ENCODE data around the gene SLC25A13. TPM values are rescaled to one million over a fixed set of nuclear protein-coding genes. Genes with fewer than 3 reads are reported as not detected.
A peak's percentile ranks its signal among the peaks of the same experiment; 100 is the strongest.

Gene SLC25A13
- polyA plus RNA-seq, 1 donor, result 41.0 TPM

GRCh38 chr7:96347471-96347870 lies 25.6 kb upstream of the SLC25A13 start:
- peaks cover 3% of the 10 kb centered on the region for H3K9me3 ChIP-seq (ENCODE audit: control insufficient read depth, low read depth, low read length)
- 100% methylated on average over 1 of the region's 2 CpGs for whole genome bisulfite sequencing (ENCODE audit: insufficient coverage, low lambda C conversion rate)
- no peak overlapping the region for H3K4me3 ChIP-seq (ENCODE audit: low read length)
- H3K27me3 ChIP-seq (ENCODE audit: control insufficient read depth, insufficient read depth, low read length), result no peaks in the 10 kb centered on the region
- H3K27ac ChIP-seq (ENCODE audit: low read length), result no peak overlapping the region
- H3K4me1 ChIP-seq (ENCODE audit: control insufficient read depth, insufficient read depth, low read length), result no peaks in the 10 kb centered on the region
- DNase-seq, result no peak
- no peaks in the 10 kb centered on the region for H3K36me3 ChIP-seq (ENCODE audit: control insufficient read depth, insufficient read depth, low read length)

- no CpG with 5 or more reads among the region's 5 CpGs for WGBS (ENCODE audit: insufficient coverage, low lambda C conversion rate)
- Histone ChIP-seq H3K27me3 (ENCODE audit: control insufficient read depth, insufficient read depth, low read length) (no peaks in the 10 kb centered on the region), H3K27ac (ENCODE audit: low read length) (no peak overlapping the region), H3K4me1 (ENCODE audit: control insufficient read depth, insufficient read depth, low read length) (no peaks in the 10 kb centered on the region), H3K36me3 (ENCODE audit: control insufficient read depth, insufficient read depth, low read length) (no peaks in the 10 kb centered on the region), H3K9me3 (ENCODE audit: control insufficient read depth, low read depth, low read length) (peaks cover 3% of the 10 kb centered on the region), H3K4me3 (ENCODE audit: low read length) (no peak overlapping the region)
- DNase-seq, result no peak
Measured at GRCh38 chr7:96346293-96346953, 24.5 kb upstream of the SLC25A13 start.

- H3K9me3 ChIP-seq (ENCODE audit: control insufficient read depth, low read depth, low read length), result no peaks in the 10 kb centered on the region
- H3K4me1 ChIP-seq (ENCODE audit: control insufficient read depth, insufficient read depth, low read length), result no peaks in the 10 kb centered on the region
- no peak overlapping the region for H3K27ac ChIP-seq (ENCODE audit: low read length)
- H3K4me3 ChIP-seq (ENCODE audit: low read length), result no peak overlapping the region
- H3K27me3 ChIP-seq (ENCODE audit: control insufficient read depth, insufficient read depth, low read length), result no peaks in the 10 kb centered on the region
- no peaks in the 10 kb centered on the region for H3K36me3 ChIP-seq (ENCODE audit: control insufficient read depth, insufficient read depth, low read length)
- no peak for DNase-seq
- no CpG with 5 or more reads among the region's 2 CpGs for WGBS (ENCODE audit: insufficient coverage, low lambda C conversion rate)
Measured at GRCh38 chr7:96344236-96344635, 22.3 kb upstream of the SLC25A13 start.

- DNase-seq, result no peak
- no peak overlapping the region for H3K4me3 ChIP-seq (ENCODE audit: low read length)
- no peaks in the 10 kb centered on the region for H3K4me1 ChIP-seq (ENCODE audit: control insufficient read depth, insufficient read depth, low read length)
- H3K36me3 ChIP-seq (ENCODE audit: control insufficient read depth, insufficient read depth, low read length), result no peaks in the 10 kb centered on the region
- no peak overlapping the region for H3K27ac ChIP-seq (ENCODE audit: low read length)
- no peaks in the 10 kb centered on the region for H3K9me3 ChIP-seq (ENCODE audit: control insufficient read depth, low read depth, low read length)
- no CpG with 5 or more reads among the region's 1 CpG for WGBS (ENCODE audit: insufficient coverage, low lambda C conversion rate)
- no peaks in the 10 kb centered on the region for H3K27me3 ChIP-seq (ENCODE audit: control insufficient read depth, insufficient read depth, low read length)
Measured at GRCh38 chr7:96342049-96342448, 20.2 kb upstream of the SLC25A13 start.

GRCh38 chr7:96337519-96337918 lies 15.6 kb upstream of the SLC25A13 start:
- Histone ChIP-seq H3K27me3 (ENCODE audit: control insufficient read depth, insufficient read depth, low read length) (no peaks in the 10 kb centered on the region), H3K4me1 (ENCODE audit: control insufficient read depth, insufficient read depth, low read length) (no peaks in the 10 kb centered on the region), H3K9me3 (ENCODE audit: control insufficient read depth, low read depth, low read length) (no peaks in the 10 kb centered on the region), H3K36me3 (ENCODE audit: control insufficient read depth, insufficient read depth, low read length) (no peaks in the 10 kb centered on the region), H3K4me3 (ENCODE audit: low read length) (no peak overlapping the region), H3K27ac (ENCODE audit: low read length) (no peak overlapping the region)
- no peak for DNase-seq

DNA sequence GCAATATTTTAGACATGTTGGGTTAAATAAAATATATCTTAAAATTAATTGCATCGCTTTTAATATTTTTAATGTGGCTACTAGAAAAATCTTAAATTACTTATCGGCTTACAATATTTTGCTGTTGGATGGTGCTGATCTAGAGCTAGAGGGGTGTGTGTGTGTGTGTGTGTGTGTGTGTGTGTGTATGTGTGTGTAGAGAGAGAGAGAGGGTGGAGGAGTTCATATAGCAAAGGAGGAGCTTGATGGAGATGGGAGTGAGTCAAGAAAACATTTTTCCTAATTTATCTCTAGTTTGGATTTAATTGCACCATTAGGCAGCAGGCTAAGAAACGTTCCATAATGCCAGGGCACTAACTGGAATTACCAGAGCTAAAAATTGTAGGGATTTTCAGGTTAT lies 10.4 kb upstream of the SLC25A13 start:
- Histone ChIP-seq H3K4me1 (ENCODE audit: control insufficient read depth, insufficient read depth, low read length) (no peaks in the 10 kb centered on the region), H3K27me3 (ENCODE audit: control insufficient read depth, insufficient read depth, low read length) (no peaks in the 10 kb centered on the region), H3K36me3 (ENCODE audit: control insufficient read depth, insufficient read depth, low read length) (no peaks in the 10 kb centered on the region), H3K4me3 (ENCODE audit: low read length) (no peak overlapping the region), H3K9me3 (ENCODE audit: control insufficient read depth, low read depth, low read length) (no peaks in the 10 kb centered on the region), H3K27ac (ENCODE audit: low read length) (no peak overlapping the region)
- 100% methylated on average over 1 of the region's 3 CpGs for WGBS (ENCODE audit: insufficient coverage, low lambda C conversion rate)
- DNase-seq, result no peak

- DNase-seq, result no peak
- Histone ChIP-seq H3K4me3 (ENCODE audit: low read length) (no peak overlapping the region), H3K27me3 (ENCODE audit: control insufficient read depth, insufficient read depth, low read length) (no peaks in the 10 kb centered on the region), H3K4me1 (ENCODE audit: control insufficient read depth, insufficient read depth, low read length) (no peaks in the 10 kb centered on the region), H3K36me3 (ENCODE audit: control insufficient read depth, insufficient read depth, low read length) (no peaks in the 10 kb centered on the region), H3K27ac (ENCODE audit: low read length) (no peak overlapping the region), H3K9me3 (ENCODE audit: control insufficient read depth, low read depth, low read length) (no peaks in the 10 kb centered on the region)
- no CpG with 5 or more reads among the region's 3 CpGs for WGBS (ENCODE audit: insufficient coverage, low lambda C conversion rate)
Measured at GRCh38 chr7:96331775-96332174, 9.9 kb upstream of the SLC25A13 start.

GRCh38 chr7:96331233-96331632 lies 9.3 kb upstream of the SLC25A13 start:
- H3K9me3 ChIP-seq (ENCODE audit: control insufficient read depth, low read depth, low read length), result no peaks in the 10 kb centered on the region
- no peak overlapping the region for H3K4me3 ChIP-seq (ENCODE audit: low read length)
- H3K4me1 ChIP-seq (ENCODE audit: control insufficient read depth, insufficient read depth, low read length), result no peaks in the 10 kb centered on the region
- H3K27me3 ChIP-seq (ENCODE audit: control insufficient read depth, insufficient read depth, low read length), result no peaks in the 10 kb centered on the region
- peak in 1 of 2 donors; percentile 28 for DNase-seq
- no peaks in the 10 kb centered on the region for H3K36me3 ChIP-seq (ENCODE audit: control insufficient read depth, insufficient read depth, low read length)
- H3K27ac ChIP-seq (ENCODE audit: low read length), result no peak overlapping the region
- WGBS (ENCODE audit: insufficient coverage, low lambda C conversion rate), result no CpG with 5 or more reads among the region's 2 CpGs

DNA sequence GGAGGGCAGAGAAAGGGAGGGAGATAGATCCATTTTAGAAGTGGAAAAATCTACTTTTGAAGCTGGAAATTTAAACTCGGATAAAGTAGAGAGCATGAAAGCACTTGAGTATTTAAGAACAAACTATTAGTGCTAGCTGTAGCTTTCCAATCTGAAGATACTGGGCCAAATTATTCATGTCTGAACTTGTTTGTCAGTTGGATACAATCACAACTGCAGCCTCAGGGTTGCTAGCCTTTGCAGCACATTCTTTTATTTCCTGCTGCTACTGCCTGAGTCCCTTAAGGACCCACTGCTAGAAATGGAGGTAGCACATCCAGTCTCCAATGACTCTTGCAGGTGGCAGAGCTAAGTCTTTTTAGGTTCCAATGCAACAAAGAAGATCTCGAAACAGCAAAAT lies 8.3 kb upstream of the SLC25A13 start:
- WGBS (ENCODE audit: insufficient coverage, low lambda C conversion rate), result 100% methylated on average over 1 of the region's 2 CpGs
- no peaks in the 10 kb centered on the region for H3K9me3 ChIP-seq (ENCODE audit: control insufficient read depth, low read depth, low read length)
- DNase-seq, result no peak

GRCh38 chr7:96329241-96329640 lies 7.3 kb upstream of the SLC25A13 start:
- H3K9me3 ChIP-seq (ENCODE audit: control insufficient read depth, low read depth, low read length), result no peaks in the 10 kb centered on the region
- no peak for DNase-seq
- no peaks in the 10 kb centered on the region for H3K27me3 ChIP-seq (ENCODE audit: control insufficient read depth, insufficient read depth, low read length)
- no peaks in the 10 kb centered on the region for H3K36me3 ChIP-seq (ENCODE audit: control insufficient read depth, insufficient read depth, low read length)
- no peak overlapping the region for H3K4me3 ChIP-seq (ENCODE audit: low read length)
- H3K4me1 ChIP-seq (ENCODE audit: control insufficient read depth, insufficient read depth, low read length), result no peaks in the 10 kb centered on the region
- no CpG with 5 or more reads among the region's 1 CpG for WGBS (ENCODE audit: insufficient coverage, low lambda C conversion rate)
- no peak overlapping the region for H3K27ac ChIP-seq (ENCODE audit: low read length)

More for the DNA sequence above, 8.3 kb upstream of the SLC25A13 start:
- Histone ChIP-seq H3K4me1 (ENCODE audit: control insufficient read depth, insufficient read depth, low read length) (no peaks in the 10 kb centered on the region), H3K27ac (ENCODE audit: low read length) (no peak overlapping the region), H3K36me3 (ENCODE audit: control insufficient read depth, insufficient read depth, low read length) (no peaks in the 10 kb centered on the region), H3K4me3 (ENCODE audit: low read length) (no peak overlapping the region), H3K27me3 (ENCODE audit: control insufficient read depth, insufficient read depth, low read length) (no peaks in the 10 kb centered on the region)

- Histone ChIP-seq H3K4me1 (ENCODE audit: control insufficient read depth, insufficient read depth, low read length) (no peaks in the 10 kb centered on the region), H3K4me3 (ENCODE audit: low read length) (no peak overlapping the region), H3K36me3 (ENCODE audit: control insufficient read depth, insufficient read depth, low read length) (no peaks in the 10 kb centered on the region), H3K27me3 (ENCODE audit: control insufficient read depth, insufficient read depth, low read length) (no peaks in the 10 kb centered on the region), H3K9me3 (ENCODE audit: control insufficient read depth, low read depth, low read length) (no peaks in the 10 kb centered on the region), H3K27ac (ENCODE audit: low read length) (no peak overlapping the region)
- no CpG with 5 or more reads among the region's 1 CpG for WGBS (ENCODE audit: insufficient coverage, low lambda C conversion rate)
- no peak for DNase-seq
Measured at GRCh38 chr7:96328016-96328415, 6.1 kb upstream of the SLC25A13 start.

All from large intestine (tissue), 3 donors.